GM12878 (cell line): ENCODE data around the gene ICOSLG.

Experiments
- EED ChIP-seq: sonication (generic); IDR thresholded peaks from 2 replicates; pipeline ENCODE4 v1.6.1; 2016; ENCODE audit warnings: antibody characterized with exemption, low read depth
- EZH2 ChIP-seq: IDR thresholded peaks from 2 replicates; pipeline ENCODE4 v1.6.1; 2012; ENCODE audit warnings: low read depth, mild to moderate bottlenecking, control low read depth, inconsistent platforms, low read length, borderline replicate concordance; ENCODE audit not compliant: control insufficient read depth
- MXI1 ChIP-seq: fragments of 150-350 bp; IDR thresholded peaks from 2 replicates; pipeline ENCODE4 v1.6.1; 2011; ENCODE audit warnings: low read depth, mild to moderate bottlenecking, inconsistent platforms, low read length, improper control_type of control experiment
- NR2C2 ChIP-seq: IDR thresholded peaks from 2 replicates; pipeline ENCODE4 v1.6.1; 2011; ENCODE audit warnings: borderline replicate concordance, low read depth; ENCODE audit not compliant: control insufficient read depth, insufficient read length
- PAX8 ChIP-seq: fragments of 450-650 bp; IDR thresholded peaks from 2 replicates; pipeline ENCODE4 v1.6.1; 2017; ENCODE audit warnings: mild to moderate bottlenecking, moderate library complexity
- RB1 ChIP-seq: fragments of 450-650 bp; formaldehyde crosslinking; IDR thresholded peaks from 2 replicates; pipeline ENCODE4 v1.6.1; 2017; ENCODE audit warnings: mild to moderate bottlenecking, borderline replicate concordance
- SMC3 ChIP-seq: IDR thresholded peaks from 2 replicates; pipeline ENCODE4 v1.6.1; 2011; ENCODE audit warnings: low read length, improper control_type of control experiment, borderline replicate concordance
- SP1 ChIP-seq: IDR thresholded peaks from one replicate; pipeline ENCODE4 v1.6.1; 2011; ENCODE audit warnings: low read depth, low read length
- SUZ12 ChIP-seq: fragments of 200-600 bp; sonication (generic); IDR thresholded peaks from one replicate; pipeline ENCODE4 v1.6.1; 2018; ENCODE audit warnings: antibody characterized with exemption, mild to moderate bottlenecking; ENCODE audit not compliant: unreplicated experiment
- TF ChIP-seq, protein P1 (sequence below): fragments of 450-650 bp; IDR thresholded peaks from 2 replicates; pipeline ENCODE4 v1.6.1; 2017; ENCODE audit warnings: mild to moderate bottlenecking
- TF ChIP-seq, protein P2 (sequence below): IDR thresholded peaks from 2 replicates; pipeline ENCODE4 v1.6.1; 2011; ENCODE audit warnings: borderline replicate concordance, low read depth, mild to moderate bottlenecking, moderate library complexity, mixed read lengths, low read length; ENCODE audit not compliant: insufficient read depth; ENCODE audit errors: extremely low read length
- TF ChIP-seq, protein P3 (sequence below), 3 experiments: IDR thresholded peaks in 2 of 3; conservative IDR thresholded peaks in 1 of 3; 2 replicates each; pipeline ENCODE4 v1.5.1; 2011; ENCODE audit warnings: low read depth in 3 of 3, low read length in 3 of 3, mild to moderate bottlenecking in 3 of 3, control low read depth in 2 of 3, moderate library complexity in 2 of 3, inconsistent platforms in 1 of 3, mixed read lengths in 1 of 3; ENCODE audit not compliant: control insufficient read depth in 2 of 3, insufficient read depth in 1 of 3; ENCODE audit errors: extremely low read depth in 1 of 3
- TF ChIP-seq, protein P4 (sequence below): IDR thresholded peaks from 2 replicates; pipeline ENCODE4 v1.6.1; 2012; ENCODE audit warnings: low read depth, low read length, improper control_type of control experiment
- TF ChIP-seq, protein P5 (sequence below): IDR thresholded peaks from 2 replicates; pipeline ENCODE4 v1.6.1; 2011; ENCODE audit warnings: low read depth, low read length, improper control_type of control experiment, borderline replicate concordance

DNA sequence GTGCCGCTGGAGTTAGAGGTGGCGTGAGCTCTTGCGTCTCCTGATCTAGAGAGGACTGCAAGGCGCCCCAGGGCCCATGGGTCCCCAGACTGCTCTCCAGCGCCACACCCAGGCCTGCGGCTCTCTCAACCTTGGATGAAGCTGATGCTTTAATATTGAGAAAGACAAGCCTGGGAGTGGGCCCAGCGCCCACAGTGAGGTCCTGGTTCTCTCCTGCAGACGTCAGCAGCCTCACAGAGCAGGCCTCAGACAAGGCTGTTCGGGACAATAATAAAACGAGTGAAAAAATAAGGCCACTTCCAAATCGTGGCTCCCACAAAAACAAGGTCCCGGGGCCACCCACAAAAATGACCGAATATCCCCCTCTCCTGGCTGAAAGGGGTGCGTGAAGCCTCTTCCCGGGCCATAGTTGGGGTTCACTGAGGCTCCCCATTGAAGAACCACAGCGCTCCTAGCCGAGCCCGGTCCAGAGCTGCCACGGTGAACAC lies 27.0 kb upstream of the ICOSLG start:
- TF ChIP-seq, protein P1, sequence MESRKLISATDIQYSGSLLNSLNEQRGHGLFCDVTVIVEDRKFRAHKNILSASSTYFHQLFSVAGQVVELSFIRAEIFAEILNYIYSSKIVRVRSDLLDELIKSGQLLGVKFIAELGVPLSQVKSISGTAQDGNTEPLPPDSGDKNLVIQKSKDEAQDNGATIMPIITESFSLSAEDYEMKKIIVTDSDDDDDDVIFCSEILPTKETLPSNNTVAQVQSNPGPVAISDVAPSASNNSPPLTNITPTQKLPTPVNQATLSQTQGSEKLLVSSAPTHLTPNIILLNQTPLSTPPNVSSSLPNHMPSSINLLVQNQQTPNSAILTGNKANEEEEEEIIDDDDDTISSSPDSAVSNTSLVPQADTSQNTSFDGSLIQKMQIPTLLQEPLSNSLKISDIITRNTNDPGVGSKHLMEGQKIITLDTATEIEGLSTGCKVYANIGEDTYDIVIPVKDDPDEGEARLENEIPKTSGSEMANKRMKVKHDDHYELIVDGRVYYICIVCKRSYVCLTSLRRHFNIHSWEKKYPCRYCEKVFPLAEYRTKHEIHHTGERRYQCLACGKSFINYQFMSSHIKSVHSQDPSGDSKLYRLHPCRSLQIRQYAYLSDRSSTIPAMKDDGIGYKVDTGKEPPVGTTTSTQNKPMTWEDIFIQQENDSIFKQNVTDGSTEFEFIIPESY: no peak
- TF ChIP-seq, protein P2, sequence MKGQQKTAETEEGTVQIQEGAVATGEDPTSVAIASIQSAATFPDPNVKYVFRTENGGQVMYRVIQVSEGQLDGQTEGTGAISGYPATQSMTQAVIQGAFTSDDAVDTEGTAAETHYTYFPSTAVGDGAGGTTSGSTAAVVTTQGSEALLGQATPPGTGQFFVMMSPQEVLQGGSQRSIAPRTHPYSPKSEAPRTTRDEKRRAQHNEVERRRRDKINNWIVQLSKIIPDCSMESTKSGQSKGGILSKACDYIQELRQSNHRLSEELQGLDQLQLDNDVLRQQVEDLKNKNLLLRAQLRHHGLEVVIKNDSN: no peak
- TF ChIP-seq, protein P3, sequence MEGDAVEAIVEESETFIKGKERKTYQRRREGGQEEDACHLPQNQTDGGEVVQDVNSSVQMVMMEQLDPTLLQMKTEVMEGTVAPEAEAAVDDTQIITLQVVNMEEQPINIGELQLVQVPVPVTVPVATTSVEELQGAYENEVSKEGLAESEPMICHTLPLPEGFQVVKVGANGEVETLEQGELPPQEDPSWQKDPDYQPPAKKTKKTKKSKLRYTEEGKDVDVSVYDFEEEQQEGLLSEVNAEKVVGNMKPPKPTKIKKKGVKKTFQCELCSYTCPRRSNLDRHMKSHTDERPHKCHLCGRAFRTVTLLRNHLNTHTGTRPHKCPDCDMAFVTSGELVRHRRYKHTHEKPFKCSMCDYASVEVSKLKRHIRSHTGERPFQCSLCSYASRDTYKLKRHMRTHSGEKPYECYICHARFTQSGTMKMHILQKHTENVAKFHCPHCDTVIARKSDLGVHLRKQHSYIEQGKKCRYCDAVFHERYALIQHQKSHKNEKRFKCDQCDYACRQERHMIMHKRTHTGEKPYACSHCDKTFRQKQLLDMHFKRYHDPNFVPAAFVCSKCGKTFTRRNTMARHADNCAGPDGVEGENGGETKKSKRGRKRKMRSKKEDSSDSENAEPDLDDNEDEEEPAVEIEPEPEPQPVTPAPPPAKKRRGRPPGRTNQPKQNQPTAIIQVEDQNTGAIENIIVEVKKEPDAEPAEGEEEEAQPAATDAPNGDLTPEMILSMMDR (IDR thresholded peaks at IDR 0.05 in 2 of 3, conservative IDR thresholded peaks at IDR 0.05 in 1 of 3; ENCODE audit: control insufficient read depth in 2 of 3, extremely low read depth in 1 of 3, insufficient read depth in 1 of 3, low read depth in 3 of 3, low read length in 3 of 3): peak; percentile 27 to 53 (median 31); a peak in 5 of 6 replicates
- TF ChIP-seq, protein P4, sequence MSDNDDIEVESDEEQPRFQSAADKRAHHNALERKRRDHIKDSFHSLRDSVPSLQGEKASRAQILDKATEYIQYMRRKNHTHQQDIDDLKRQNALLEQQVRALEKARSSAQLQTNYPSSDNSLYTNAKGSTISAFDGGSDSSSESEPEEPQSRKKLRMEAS: no peak
- TF ChIP-seq EED (no peak), SUZ12 (no peak), EZH2 (no peak), MXI1 (no peak), PAX8 (no peak), RB1 (no peak), SP1 (no peak), NR2C2 (no peak), SMC3 (peak; percentile 51)
- TF ChIP-seq, protein P5, sequence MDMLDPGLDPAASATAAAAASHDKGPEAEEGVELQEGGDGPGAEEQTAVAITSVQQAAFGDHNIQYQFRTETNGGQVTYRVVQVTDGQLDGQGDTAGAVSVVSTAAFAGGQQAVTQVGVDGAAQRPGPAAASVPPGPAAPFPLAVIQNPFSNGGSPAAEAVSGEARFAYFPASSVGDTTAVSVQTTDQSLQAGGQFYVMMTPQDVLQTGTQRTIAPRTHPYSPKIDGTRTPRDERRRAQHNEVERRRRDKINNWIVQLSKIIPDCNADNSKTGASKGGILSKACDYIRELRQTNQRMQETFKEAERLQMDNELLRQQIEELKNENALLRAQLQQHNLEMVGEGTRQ: no peak
